GM12878 (cell line): Measurements from ENCODE around the gene SNRK. TPM values are rescaled to one million over a fixed set of nuclear protein-coding genes. Genes with fewer than 3 reads are reported as not detected.

Experiments
- ATAC-seq: fragments of 200-7000 bp; cut with Tn5 transposase; 3 replicates; pipeline ENCODE4 v1.9.1; 2020; ENCODE audit warnings: mild to moderate bottlenecking, moderate library complexity
- BruUV-seq: library from RNA; stranded (reverse); fragments of 400-500 nt; replicated peaks from 2 replicates; lab custom pipeline; 2021; lab: Mats Ljungman, UMichigan
- CTCF ChIA-PET: fragments of 300-600 bp; sonication (Branson Sonifier 250); formaldehyde crosslinking; extraction: SDS; loops from one replicate; lab custom pipeline; 2021; ENCODE audit warnings: inconsistent platforms; lab: Yijun Ruan, JAX
- POLR2A ChIA-PET: fragments of 350-600 bp; formaldehyde crosslinking; extraction: SDS; loops from one replicate; lab custom pipeline; 2021; ENCODE audit warnings: inconsistent platforms; lab: Charles Lee
- RAD21 ChIA-PET: fragments of 300-600 bp; sonication (Branson Sonifier 250); formaldehyde crosslinking; loops from one replicate; lab custom pipeline; 2023; ENCODE audit warnings: antibody characterized with exemption; ENCODE audit not compliant: unreplicated experiment; lab: Charles Lee
- SMC1A ChIA-PET: fragments of 300-600 bp; sonication (Branson Sonifier 250); formaldehyde crosslinking; loops from one replicate; lab custom pipeline; 2023; ENCODE audit not compliant: unreplicated experiment, uncharacterized antibody; lab: Charles Lee
- DNase-seq: peaks from one replicate; pipeline ENCODE4 v3.0.0-alpha.2; 2011; ENCODE audit warnings: low read depth, low spot score
- FAIRE-seq: peaks from 3 replicates; lab custom pipeline; 2011; peaks lifted over from hg19 to GRCh38; lab: Jason Lieb, UNC
- H2AFZ ChIP-seq: 2 replicates; pipeline ENCODE4 v1.6.0; 2011; ENCODE audit warnings: low read depth, low read length, control low read depth; ENCODE audit not compliant: control insufficient read depth
- H3K27ac ChIP-seq: 2 replicates; pipeline ENCODE4 v1.5.1; 2011; ENCODE audit warnings: control low read depth; ENCODE audit not compliant: control insufficient read depth, insufficient read depth
- H3K27me3 ChIP-seq, 2 experiments: replicated peaks in 1 of 2; 2 replicates each; pipeline versions ENCODE4 v1.6.0 to v1.6.1; 2011; ENCODE audit warnings: low read length in 1 of 2; ENCODE audit not compliant: control insufficient read depth in 2 of 2, insufficient read depth in 2 of 2
- H3K36me3 ChIP-seq, 2 experiments: 2 replicates each; pipeline ENCODE4 v1.5.1; 2011; ENCODE audit warnings: low read length in 1 of 2; ENCODE audit not compliant: control insufficient read depth in 2 of 2, insufficient read depth in 2 of 2
- H3K4me1 ChIP-seq: 2 replicates; pipeline ENCODE4 v1.6.1; 2011; ENCODE audit warnings: mild to moderate bottlenecking, low read length, moderate library complexity, mixed read lengths; ENCODE audit not compliant: control insufficient read depth, insufficient read depth
- H3K4me2 ChIP-seq: 2 replicates; pipeline ENCODE4 v1.6.0; 2011; ENCODE audit warnings: control low read depth; ENCODE audit not compliant: control insufficient read depth, insufficient read depth
- H3K4me3 ChIP-seq: fragments of 200-600 bp; sonication (generic); 2 replicates; pipeline ENCODE4 v1.5.1; 2016
- H3K79me2 ChIP-seq: 2 replicates; pipeline ENCODE4 v1.6.0; 2011; ENCODE audit warnings: low read length; ENCODE audit not compliant: control insufficient read depth, insufficient read depth
- H3K9ac ChIP-seq: 2 replicates; pipeline ENCODE4 v1.8.0; 2011; ENCODE audit warnings: low read length, control low read depth, mixed read lengths; ENCODE audit not compliant: control insufficient read depth, insufficient read depth
- H3K9me3 ChIP-seq: replicated peaks from 3 replicates; pipeline ENCODE4 v1.5.1; 2011; ENCODE audit warnings: mild to moderate bottlenecking, low read length; ENCODE audit not compliant: control insufficient read depth, insufficient read depth
- H4K20me1 ChIP-seq: 2 replicates; pipeline ENCODE4 v1.6.0; 2011; ENCODE audit not compliant: control insufficient read depth, insufficient read depth
- CBX5 ChIP-seq: sonication (generic); IDR thresholded peaks from 2 replicates; pipeline ENCODE4 v1.6.1; 2016; ENCODE audit warnings: low read depth, moderate library complexity, mild to moderate bottlenecking, inconsistent platforms
- ETV6 ChIP-seq, 2 experiments: fragments of 450-650 bp in 1 of 2; IDR thresholded peaks in 1 of 2; conservative IDR thresholded peaks in 1 of 2; 2 replicates each; pipeline ENCODE4 v1.6.1; 2014; ENCODE audit warnings: antibody characterized with exemption in 1 of 2, borderline replicate concordance in 1 of 2, low read depth in 1 of 2, mild to moderate bottlenecking in 1 of 2, moderate library complexity in 1 of 2
- FOXM1 ChIP-seq: IDR thresholded peaks from 2 replicates; pipeline ENCODE4 v1.6.1; 2012; ENCODE audit warnings: low read depth, mild to moderate bottlenecking, inconsistent platforms, low read length, moderate library complexity
- KAT2A ChIP-seq: conservative IDR thresholded peaks from 2 replicates; pipeline ENCODE4 v1.6.1; 2011; ENCODE audit warnings: low read depth, low read length; ENCODE audit not compliant: control insufficient read depth
- MYB ChIP-seq: fragments of 150-350 bp; IDR thresholded peaks from 2 replicates; pipeline ENCODE4 v1.6.1; 2014; ENCODE audit warnings: mild to moderate bottlenecking, low read depth, low read length, borderline replicate concordance
- NBN ChIP-seq: fragments of 450-650 bp; IDR thresholded peaks from 2 replicates; pipeline ENCODE4 v1.6.1; 2016
- POLR2A ChIP-seq: IDR thresholded peaks from 2 replicates; pipeline ENCODE4 v1.6.1; 2011; ENCODE audit warnings: low read depth, mild to moderate bottlenecking, low read length
- RCOR1 ChIP-seq: conservative IDR thresholded peaks from 2 replicates; pipeline ENCODE4 v1.6.1; 2012; ENCODE audit warnings: low read depth, low read length, improper control_type of control experiment
- REST ChIP-seq: IDR thresholded peaks from 2 replicates; pipeline ENCODE4 v1.6.1; 2012; ENCODE audit warnings: mild to moderate bottlenecking, low read depth, low read length
- RUNX3 ChIP-seq: IDR thresholded peaks from 2 replicates; pipeline ENCODE4 v1.6.1; 2012; ENCODE audit warnings: low read length, inconsistent platforms
- SMAD5 ChIP-seq: IDR thresholded peaks from 2 replicates; pipeline ENCODE4 v1.6.1; 2016; ENCODE audit warnings: antibody characterized with exemption, low read depth
- SMARCA5 ChIP-seq: fragments of 450-650 bp; IDR thresholded peaks from 2 replicates; pipeline ENCODE4 v1.6.1; 2017; ENCODE audit warnings: mild to moderate bottlenecking
- SMC3 ChIP-seq: IDR thresholded peaks from 2 replicates; pipeline ENCODE4 v1.6.1; 2011; ENCODE audit warnings: low read length, improper control_type of control experiment, borderline replicate concordance
- SP1 ChIP-seq: IDR thresholded peaks from one replicate; pipeline ENCODE4 v1.6.1; 2011; ENCODE audit warnings: low read depth, low read length
- STAT3 ChIP-seq: IDR thresholded peaks from 2 replicates; pipeline ENCODE4 v1.6.1; 2011; ENCODE audit warnings: low read depth, low read length, improper control_type of control experiment
- SUPT20H ChIP-seq: IDR thresholded peaks from 2 replicates; pipeline ENCODE4 v1.6.1; 2011; ENCODE audit warnings: low read depth, mild to moderate bottlenecking, low read length, moderate library complexity, borderline replicate concordance; ENCODE audit not compliant: control insufficient read depth
- TCF3 ChIP-seq: IDR thresholded peaks from 2 replicates; pipeline ENCODE4 v1.6.1; 2012; ENCODE audit warnings: low read depth, mild to moderate bottlenecking, low read length, borderline replicate concordance; ENCODE audit not compliant: insufficient read depth
- WRNIP1 ChIP-seq: IDR thresholded peaks from 2 replicates; pipeline ENCODE4 v1.6.1; 2011; ENCODE audit warnings: low read depth, low read length, improper control_type of control experiment, borderline replicate concordance
- in situ Hi-C: fragments of 300-500 bp; cut with MboI; formaldehyde crosslinking; loops from 9 replicates; pipeline ENCODE4 v1.14.3; 2018; ENCODE audit warnings: mixed read lengths
- intact Hi-C: fragments of 100-400 bp; cut with micrococcal nuclease; formaldehyde crosslinking; loops from one replicate; pipeline ENCODE4 v1.14.2; 2022; ENCODE audit not compliant: unreplicated experiment
- polyA plus RNA-seq, 11 experiments: library from polyadenylated mRNA; depleted of rRNA in 4 of 11; unstranded in 6 of 11; stranded (reverse) in 5 of 11; fragments of >200 nt; fragmentation: Nextera tagmentation in 4 of 11; fragmentation: Illumina TruSeq in 1 of 11; extraction: Ambion mirVana in 4 of 11; extraction: Trizol in 1 of 11; gene quantifications; 1 replicate in 1 of 11; 2 replicates in 10 of 11; pipeline versions ENCODE4 v1.2.1 to v1.2.3, GENCODE V29; 2011 to 2016; ENCODE audit warnings: inconsistent platforms in 2 of 11, missing spikeins in 2 of 11, low read depth in 1 of 11
- total RNA-seq, 4 experiments: library from RNA; depleted of rRNA in 3 of 4; stranded (reverse); fragments of >200 nt in 3 of 4; fragmentation: Illumina TruSeq in 1 of 4; extraction: Trizol in 1 of 4; gene quantifications; 2 replicates each; pipeline versions ENCODE4 v1.2.1 to v1.2.3, GENCODE V29; 2013 to 2021
- TF ChIP-seq, protein P1 (sequence below): fragments of 450-650 bp; IDR thresholded peaks from 2 replicates; pipeline ENCODE4 v1.6.1; 2016; ENCODE audit warnings: mild to moderate bottlenecking, moderate library complexity, borderline replicate concordance

SNRK gene
- total and polyA plus RNA-seq, 10 of the 15 experiments (the other 5 are each of a cell fraction or from before 2014, with no cell fraction given): 1.6 to 12.1 (median 7.6) TPM

GRCh38 chr3:43279082-43279481 is 7.3 kb upstream of the SNRK start:
- no peak overlapping the region for H2AFZ ChIP-seq
- H3K4me3 ChIP-seq: no peak overlapping the region
- ChIA-PET CTCF (no interaction called here), SMC1A (interaction anchor here (1.1 kb wide), 1 partner anchor 17 kb away, joined by 4 read pairs; no protein-coding TSS in a partner anchor), POLR2A (no interaction called here), RAD21 (no interaction called here)
- BruUV-seq: no TSS peak
- no peaks in the 10 kb centered on the region for H3K36me3 ChIP-seq
- H3K4me1 ChIP-seq: no peaks in the 10 kb centered on the region
- in situ Hi-C loops (no loop called here), intact Hi-C loops (no loop called here)
- no peaks in the 10 kb centered on the region; the same call in 2 of the 3 replicates for H3K9me3 ChIP-seq
- no peak for DNase-seq
- no peak for FAIRE-seq
- no peak overlapping the region for H3K27ac ChIP-seq
- no peaks in the 10 kb centered on the region for H4K20me1 ChIP-seq
- no peak for ATAC-seq
- H3K27me3 ChIP-seq: peaks cover 0 to 2% of the 10 kb centered on the region in 2 experiments; a peak in 1 of 4 replicates
- H3K79me2 ChIP-seq: no peaks in the 10 kb centered on the region
- no peak overlapping the region for H3K4me2 ChIP-seq
- no peak for TF ChIP-seq RUNX3
- no peak for TF ChIP-seq NBN
- TF ChIP-seq MYB: no peak
- no peak for TF ChIP-seq POLR2A
- no peak for TF ChIP-seq SMAD5
- TF ChIP-seq SP1: no peak
- no peak for TF ChIP-seq REST
- TF ChIP-seq, protein P1, sequence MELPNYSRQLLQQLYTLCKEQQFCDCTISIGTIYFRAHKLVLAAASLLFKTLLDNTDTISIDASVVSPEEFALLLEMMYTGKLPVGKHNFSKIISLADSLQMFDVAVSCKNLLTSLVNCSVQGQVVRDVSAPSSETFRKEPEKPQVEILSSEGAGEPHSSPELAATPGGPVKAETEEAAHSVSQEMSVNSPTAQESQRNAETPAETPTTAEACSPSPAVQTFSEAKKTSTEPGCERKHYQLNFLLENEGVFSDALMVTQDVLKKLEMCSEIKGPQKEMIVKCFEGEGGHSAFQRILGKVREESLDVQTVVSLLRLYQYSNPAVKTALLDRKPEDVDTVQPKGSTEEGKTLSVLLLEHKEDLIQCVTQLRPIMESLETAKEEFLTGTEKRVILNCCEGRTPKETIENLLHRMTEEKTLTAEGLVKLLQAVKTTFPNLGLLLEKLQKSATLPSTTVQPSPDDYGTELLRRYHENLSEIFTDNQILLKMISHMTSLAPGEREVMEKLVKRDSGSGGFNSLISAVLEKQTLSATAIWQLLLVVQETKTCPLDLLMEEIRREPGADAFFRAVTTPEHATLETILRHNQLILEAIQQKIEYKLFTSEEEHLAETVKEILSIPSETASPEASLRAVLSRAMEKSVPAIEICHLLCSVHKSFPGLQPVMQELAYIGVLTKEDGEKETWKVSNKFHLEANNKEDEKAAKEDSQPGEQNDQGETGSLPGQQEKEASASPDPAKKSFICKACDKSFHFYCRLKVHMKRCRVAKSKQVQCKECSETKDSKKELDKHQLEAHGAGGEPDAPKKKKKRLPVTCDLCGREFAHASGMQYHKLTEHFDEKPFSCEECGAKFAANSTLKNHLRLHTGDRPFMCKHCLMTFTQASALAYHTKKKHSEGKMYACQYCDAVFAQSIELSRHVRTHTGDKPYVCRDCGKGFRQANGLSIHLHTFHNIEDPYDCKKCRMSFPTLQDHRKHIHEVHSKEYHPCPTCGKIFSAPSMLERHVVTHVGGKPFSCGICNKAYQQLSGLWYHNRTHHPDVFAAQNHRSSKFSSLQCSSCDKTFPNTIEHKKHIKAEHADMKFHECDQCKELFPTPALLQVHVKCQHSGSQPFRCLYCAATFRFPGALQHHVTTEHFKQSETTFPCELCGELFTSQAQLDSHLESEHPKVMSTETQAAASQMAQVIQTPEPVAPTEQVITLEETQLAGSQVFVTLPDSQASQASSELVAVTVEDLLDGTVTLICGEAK: no peak
- TF ChIP-seq TCF3: no peak
- no peak for TF ChIP-seq SMARCA5
- no peak for TF ChIP-seq STAT3
- no peak for TF ChIP-seq FOXM1
- no peak for TF ChIP-seq SMC3
- TF ChIP-seq ETV6 (conservative IDR thresholded peaks at IDR 0.05 in 1 of 2, IDR thresholded peaks at IDR 0.05 in 1 of 2; ENCODE audit: borderline replicate concordance in 1 of 2, low read depth in 1 of 2): no peak
- TF ChIP-seq RCOR1: no peak
- no peak for TF ChIP-seq CBX5
- TF ChIP-seq SUPT20H: no peak
- no peak for TF ChIP-seq KAT2A
- TF ChIP-seq WRNIP1: no peak
- TF ChIP-seq, all 136 proteins: peak for 0
- H3K9ac ChIP-seq: no peak overlapping the region
